ENCODE data around the gene PRDM2.

PRDM2 gene

DNA sequence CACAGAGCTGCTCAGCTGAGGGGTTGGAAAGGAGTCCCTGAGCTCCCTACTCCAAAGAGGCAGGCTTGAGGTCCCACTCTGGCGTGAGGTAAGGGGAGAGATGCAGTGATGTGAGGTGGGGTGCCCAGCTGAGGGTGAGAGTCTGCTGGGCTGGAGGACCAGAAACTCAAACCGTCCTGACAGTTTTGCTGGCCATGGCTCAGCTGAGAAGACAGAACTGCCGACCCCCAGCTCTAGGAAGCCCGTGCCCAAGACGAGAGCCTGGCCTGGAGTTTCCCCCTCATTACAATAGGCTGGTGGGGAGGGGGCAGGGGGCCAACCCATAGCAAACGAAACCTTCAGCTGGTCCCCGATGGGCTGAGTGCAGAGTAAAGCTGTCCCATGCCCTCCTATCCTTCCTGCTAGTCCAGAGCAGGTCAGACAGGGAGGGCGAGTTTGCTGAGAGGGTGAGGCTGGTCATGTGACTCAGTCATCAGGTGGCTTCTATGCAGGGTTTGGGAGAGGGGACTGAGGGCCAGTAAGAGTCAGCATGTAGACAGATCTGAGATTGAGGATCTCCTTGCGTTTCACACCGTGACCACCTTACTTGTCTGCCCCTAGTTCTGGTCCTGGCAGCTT, 129.3 kb downstream of the PRDM2 start:
- no peak overlapping the region for H3K27ac ChIP-seq (ENCODE audit: low read depth, low read length)
- H3K4me3 ChIP-seq (ENCODE audit: low read length): no peak overlapping the region
- no peaks in the 10 kb centered on the region; the same call in 1 of the 2 replicates for H3K27me3 ChIP-seq (ENCODE audit: insufficient read depth, low read length)
- no peaks in the 10 kb centered on the region for H3K4me1 ChIP-seq (ENCODE audit: insufficient read depth, low read length)
- 91% methylated on average over 10 of the region's 10 CpGs for WGBS
- H3K9me3 ChIP-seq (ENCODE audit: insufficient read depth, low read depth, low read length): no peaks in the 10 kb centered on the region
- H3K9ac ChIP-seq (ENCODE audit: low read depth, low read length): no peak overlapping the region
- no peaks in the 10 kb centered on the region for H3K36me3 ChIP-seq (ENCODE audit: insufficient read depth, low read length)

DNA sequence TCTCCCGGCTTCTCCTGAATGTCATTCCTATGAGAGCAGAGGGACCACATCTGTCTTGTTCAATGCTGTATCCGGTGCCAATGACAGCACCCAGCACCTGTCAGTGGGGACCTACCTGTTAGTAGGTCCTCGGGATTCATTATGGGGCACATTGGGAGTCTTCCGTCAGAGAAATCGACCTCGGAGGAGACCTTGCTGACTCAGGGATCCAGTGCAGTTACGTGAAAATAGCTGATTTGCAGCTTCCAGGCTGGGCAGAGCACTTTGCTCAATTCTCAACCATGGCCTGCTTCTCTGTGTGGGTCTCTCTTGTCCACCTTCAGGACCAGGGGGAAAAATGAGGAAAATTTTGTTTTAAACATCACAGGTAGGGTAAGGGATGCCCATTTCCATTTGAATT, 130.2 kb downstream of the PRDM2 start:
- Histone ChIP-seq H3K27ac (ENCODE audit: low read depth, low read length) (no peak overlapping the region), H3K9ac (ENCODE audit: low read depth, low read length) (no peak overlapping the region), H3K27me3 (ENCODE audit: insufficient read depth, low read length) (no peaks in the 10 kb centered on the region; the same call in 1 of the 2 replicates), H3K36me3 (ENCODE audit: insufficient read depth, low read length) (no peaks in the 10 kb centered on the region), H3K9me3 (ENCODE audit: insufficient read depth, low read depth, low read length) (no peaks in the 10 kb centered on the region), H3K4me3 (ENCODE audit: low read length) (no peak overlapping the region), H3K4me1 (ENCODE audit: insufficient read depth, low read length) (no peaks in the 10 kb centered on the region)
- WGBS: 94% methylated on average over 7 of the region's 7 CpGs

GRCh38 chr1:13830616-13831280, 130.8 kb downstream of the PRDM2 start:
- Histone ChIP-seq H3K36me3 (ENCODE audit: insufficient read depth, low read length) (no peaks in the 10 kb centered on the region), H3K27ac (ENCODE audit: low read depth, low read length) (no peak overlapping the region), H3K4me3 (ENCODE audit: low read length) (no peak overlapping the region), H3K4me1 (ENCODE audit: insufficient read depth, low read length) (no peaks in the 10 kb centered on the region), H3K27me3 (ENCODE audit: insufficient read depth, low read length) (no peaks in the 10 kb centered on the region; the same call in 1 of the 2 replicates), H3K9ac (ENCODE audit: low read depth, low read length) (no peak overlapping the region), H3K9me3 (ENCODE audit: insufficient read depth, low read depth, low read length) (no peaks in the 10 kb centered on the region)
- WGBS: 93% methylated on average over 6 of the region's 6 CpGs

DNA sequence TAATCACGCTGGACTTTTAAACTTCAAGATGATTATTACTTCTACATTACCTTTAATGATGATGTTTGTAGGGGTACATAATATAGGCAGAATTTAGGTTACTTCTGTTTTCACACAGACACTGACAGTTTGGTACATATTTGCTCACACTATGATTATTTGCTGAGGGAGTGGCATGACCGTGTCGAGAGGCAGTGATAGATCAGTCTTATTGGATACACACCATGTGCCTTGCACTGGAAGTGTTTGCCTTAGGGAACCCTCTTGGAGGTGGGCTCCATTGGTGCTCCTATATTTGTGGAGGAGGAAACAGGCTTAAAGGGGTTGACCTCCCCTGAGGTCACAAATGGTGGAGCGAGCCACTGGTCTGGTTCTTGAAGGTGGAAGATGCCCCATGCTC, 132.1 kb downstream of the PRDM2 start:
- no peak overlapping the region for H3K4me3 ChIP-seq (ENCODE audit: low read length)
- H3K9me3 ChIP-seq (ENCODE audit: insufficient read depth, low read depth, low read length): no peaks in the 10 kb centered on the region
- WGBS: 97% methylated on average over 3 of the region's 4 CpGs
- H3K36me3 ChIP-seq (ENCODE audit: insufficient read depth, low read length): no peaks in the 10 kb centered on the region
- H3K9ac ChIP-seq (ENCODE audit: low read depth, low read length): no peak overlapping the region
- H3K27me3 ChIP-seq (ENCODE audit: insufficient read depth, low read length): no peaks in the 10 kb centered on the region; the same call in 1 of the 2 replicates
- no peak overlapping the region for H3K27ac ChIP-seq (ENCODE audit: low read depth, low read length)
- H3K4me1 ChIP-seq (ENCODE audit: insufficient read depth, low read length): no peaks in the 10 kb centered on the region

DNA sequence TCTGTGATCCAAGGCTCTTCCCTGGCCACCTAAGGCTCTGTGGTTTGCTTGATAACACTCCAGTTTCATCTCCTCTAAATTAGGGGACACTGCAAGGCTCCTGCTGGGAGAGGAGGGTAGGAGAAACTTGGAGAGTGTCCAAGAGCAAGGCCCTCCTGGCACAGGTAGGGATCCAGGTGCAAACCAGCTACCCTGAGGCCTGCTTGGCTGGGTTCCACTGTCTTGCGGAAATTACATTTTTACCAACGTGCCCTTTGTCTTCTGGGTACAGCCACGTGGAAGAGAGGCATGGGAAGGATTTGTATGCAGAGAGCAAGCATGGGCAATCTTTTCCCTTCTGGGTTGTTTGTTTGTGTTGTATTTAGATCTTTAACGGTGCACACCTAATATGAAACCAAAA, 132.5 kb downstream of the PRDM2 start:
- Histone ChIP-seq H3K9me3 (ENCODE audit: insufficient read depth, low read depth, low read length) (no peaks in the 10 kb centered on the region), H3K4me1 (ENCODE audit: insufficient read depth, low read length) (no peaks in the 10 kb centered on the region), H3K9ac (ENCODE audit: low read depth, low read length) (no peak overlapping the region), H3K4me3 (ENCODE audit: low read length) (no peak overlapping the region), H3K36me3 (ENCODE audit: insufficient read depth, low read length) (no peaks in the 10 kb centered on the region), H3K27ac (ENCODE audit: low read depth, low read length) (no peak overlapping the region), H3K27me3 (ENCODE audit: insufficient read depth, low read length) (no peaks in the 10 kb centered on the region; the same call in 1 of the 2 replicates)
- WGBS: 82% methylated on average over 4 of the region's 4 CpGs

DNA sequence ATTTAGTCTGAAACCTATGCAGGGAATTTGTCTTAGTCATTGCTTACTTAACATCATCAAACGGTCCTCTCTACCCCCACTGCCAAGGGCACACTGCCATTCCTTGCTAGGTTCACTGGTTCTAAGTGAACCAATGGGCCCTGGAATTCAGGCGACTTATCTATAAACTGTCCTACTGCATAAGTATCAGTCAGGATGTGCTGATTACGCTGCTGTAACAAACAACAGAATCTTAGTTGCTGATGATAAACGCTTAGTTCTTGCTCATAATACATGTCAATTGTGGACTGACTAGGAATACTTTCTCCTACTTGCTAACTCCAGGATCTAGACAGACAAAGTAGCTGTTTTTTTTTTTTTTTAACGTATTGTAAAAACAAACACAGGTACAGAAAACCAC, 136.1 kb downstream of the PRDM2 start:
- WGBS: 89% methylated on average over 4 of the region's 5 CpGs
- Histone ChIP-seq H3K9ac (ENCODE audit: low read depth, low read length) (no peak overlapping the region), H3K27me3 (ENCODE audit: insufficient read depth, low read length) (no peaks in the 10 kb centered on the region; the same call in 1 of the 2 replicates), H3K27ac (ENCODE audit: low read depth, low read length) (no peak overlapping the region), H3K4me1 (ENCODE audit: insufficient read depth, low read length) (no peaks in the 10 kb centered on the region), H3K9me3 (ENCODE audit: insufficient read depth, low read depth, low read length) (no peaks in the 10 kb centered on the region), H3K4me3 (ENCODE audit: low read length) (no peak overlapping the region), H3K36me3 (ENCODE audit: insufficient read depth, low read length) (no peaks in the 10 kb centered on the region)

- Histone ChIP-seq H3K36me3 (ENCODE audit: insufficient read depth, low read length) (no peaks in the 10 kb centered on the region), H3K9me3 (ENCODE audit: insufficient read depth, low read depth, low read length) (no peaks in the 10 kb centered on the region), H3K4me1 (ENCODE audit: insufficient read depth, low read length) (no peaks in the 10 kb centered on the region), H3K27ac (ENCODE audit: low read depth, low read length) (no peak overlapping the region), H3K4me3 (ENCODE audit: low read length) (no peak overlapping the region), H3K9ac (ENCODE audit: low read depth, low read length) (no peak overlapping the region), H3K27me3 (ENCODE audit: insufficient read depth, low read length) (no peaks in the 10 kb centered on the region; the same call in 1 of the 2 replicates)
- no CpG with 5 or more reads among the region's 1 CpG for WGBS
Observed at GRCh38 chr1:13836631-13837030, 136.6 kb downstream of the PRDM2 start.

DNA sequence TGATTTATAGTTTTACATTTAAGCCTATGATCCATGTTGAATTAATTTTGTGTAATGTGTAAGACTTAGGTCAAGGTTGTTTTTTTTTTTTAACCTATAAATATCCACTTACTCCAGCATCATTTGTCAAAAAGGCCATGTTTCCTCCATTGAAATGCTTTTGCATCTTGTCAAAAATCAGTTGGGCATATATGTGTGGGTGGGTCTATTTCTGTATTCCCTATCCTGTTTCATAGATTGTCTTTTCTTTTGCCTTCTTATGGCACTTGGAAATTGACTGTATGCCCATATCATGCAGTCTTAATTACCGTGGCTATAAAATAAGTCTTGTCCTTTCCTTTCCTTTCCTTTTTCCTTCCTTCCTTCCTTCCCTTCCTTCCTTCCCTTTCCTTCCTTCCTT, 138.2 kb downstream of the PRDM2 start:
- peaks cover 12% of the 10 kb centered on the region for H3K27me3 ChIP-seq (ENCODE audit: insufficient read depth, low read length)
- H3K9me3 ChIP-seq (ENCODE audit: insufficient read depth, low read depth, low read length): no peaks in the 10 kb centered on the region
- H3K27ac ChIP-seq (ENCODE audit: low read depth, low read length): no peak overlapping the region
- H3K4me1 ChIP-seq (ENCODE audit: insufficient read depth, low read length): no peaks in the 10 kb centered on the region
- no peaks in the 10 kb centered on the region for H3K36me3 ChIP-seq (ENCODE audit: insufficient read depth, low read length)
- H3K9ac ChIP-seq (ENCODE audit: low read depth, low read length): no peak overlapping the region
- WGBS: 98% methylated on average over 1 of the region's 1 CpG
- no peak overlapping the region for H3K4me3 ChIP-seq (ENCODE audit: low read length)

DNA sequence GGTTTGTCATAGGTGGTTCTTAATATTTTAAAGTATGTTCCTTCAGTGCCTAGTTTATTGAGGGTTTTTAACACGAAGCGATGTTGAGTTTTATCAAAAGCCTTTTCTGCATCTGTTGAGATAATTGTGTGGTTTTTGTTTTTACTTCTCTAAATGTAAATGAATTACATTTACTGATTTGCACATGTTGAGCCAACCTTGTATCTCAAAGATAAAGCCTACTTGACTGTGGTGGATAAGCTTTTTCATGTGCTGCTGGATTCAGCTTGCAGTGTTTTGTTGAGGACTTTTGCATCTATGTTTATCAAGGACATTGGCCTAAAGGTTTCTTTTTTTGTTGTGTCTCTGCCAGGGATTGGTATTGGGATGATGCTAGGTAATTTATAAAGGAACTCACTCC, 142.5 kb downstream of the PRDM2 start:
- H3K36me3 ChIP-seq (ENCODE audit: insufficient read depth, low read length): no peaks in the 10 kb centered on the region
- no peaks in the 10 kb centered on the region for H3K4me1 ChIP-seq (ENCODE audit: insufficient read depth, low read length)
- WGBS: 89% methylated on average over 2 of the region's 2 CpGs
- H3K27me3 ChIP-seq (ENCODE audit: insufficient read depth, low read length): peaks cover 39% of the 10 kb centered on the region
- H3K4me3 ChIP-seq (ENCODE audit: low read length): no peak overlapping the region
- H3K9ac ChIP-seq (ENCODE audit: low read depth, low read length): no peak overlapping the region
- no peaks in the 10 kb centered on the region for H3K9me3 ChIP-seq (ENCODE audit: insufficient read depth, low read depth, low read length)
- no peak overlapping the region for H3K27ac ChIP-seq (ENCODE audit: low read depth, low read length)

GRCh38 chr1:13851726-13852125, 151.7 kb downstream of the PRDM2 start:
- H3K36me3 ChIP-seq (ENCODE audit: insufficient read depth, low read length): no peaks in the 10 kb centered on the region
- WGBS: 50% methylated on average over 2 of the region's 2 CpGs

GRCh38 chr1:13855554-13855953, 155.6 kb downstream of the PRDM2 start:
- H3K9me3 ChIP-seq (ENCODE audit: insufficient read depth, low read depth, low read length): peaks cover 20% of the 10 kb centered on the region

More at GRCh38 chr1:13851726-13852125, 151.7 kb downstream of the PRDM2 start:
- H3K27me3 ChIP-seq (ENCODE audit: insufficient read depth, low read length): no peaks in the 10 kb centered on the region
- H3K27ac ChIP-seq (ENCODE audit: low read depth, low read length): no peak overlapping the region
- peaks cover 22% of the 10 kb centered on the region for H3K9me3 ChIP-seq (ENCODE audit: insufficient read depth, low read depth, low read length)
- no peaks in the 10 kb centered on the region for H3K4me1 ChIP-seq (ENCODE audit: insufficient read depth, low read length)
- H3K9ac ChIP-seq (ENCODE audit: low read depth, low read length): no peak overlapping the region
- H3K4me3 ChIP-seq (ENCODE audit: low read length): no peak overlapping the region

More at GRCh38 chr1:13855554-13855953, 155.6 kb downstream of the PRDM2 start:
- no peaks in the 10 kb centered on the region for H3K27me3 ChIP-seq (ENCODE audit: insufficient read depth, low read length)
- no peak overlapping the region for H3K9ac ChIP-seq (ENCODE audit: low read depth, low read length)
- no peak overlapping the region for H3K27ac ChIP-seq (ENCODE audit: low read depth, low read length)
- H3K4me1 ChIP-seq (ENCODE audit: insufficient read depth, low read length): no peaks in the 10 kb centered on the region
- no peak overlapping the region for H3K4me3 ChIP-seq (ENCODE audit: low read length)
- WGBS: 80% methylated on average over 1 of the region's 1 CpG
- no peaks in the 10 kb centered on the region for H3K36me3 ChIP-seq (ENCODE audit: insufficient read depth, low read length)
